ENCODE data around the gene MYO7B.
A peak's percentile ranks its signal among the peaks of the same experiment; 100 is the strongest.

MYO7B gene

DNA sequence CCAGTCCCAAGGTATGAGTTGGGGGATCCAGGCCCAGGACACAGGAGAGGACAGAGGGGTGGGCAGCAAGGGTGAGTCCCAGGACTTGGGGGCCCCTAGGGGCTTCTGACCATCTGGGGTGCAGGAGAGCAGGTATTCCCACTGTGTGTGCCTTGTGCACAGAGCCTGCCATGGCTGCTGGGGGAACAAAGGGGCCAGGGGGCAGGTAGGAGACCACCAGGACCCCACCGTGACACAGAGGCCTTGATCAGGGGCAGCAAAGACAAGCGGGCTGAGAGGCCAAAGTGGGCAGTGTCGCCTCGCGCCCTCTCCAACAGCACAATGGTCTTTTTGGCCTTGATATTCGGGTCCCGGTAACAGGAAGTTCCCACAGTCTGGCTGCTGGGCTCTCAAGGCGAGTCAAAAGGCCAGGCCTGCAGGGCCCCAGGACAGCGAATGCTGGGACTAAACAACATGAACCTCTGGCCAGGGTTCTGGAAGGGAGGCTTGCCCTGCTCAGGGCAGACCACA is 98.1 kb downstream of the MYO7B start:
- H3K9ac ChIP-seq (ENCODE audit: low read length): no peak overlapping the region
- peak overlapping the region; percentile 53 for H3K27ac ChIP-seq (ENCODE audit: low read depth, low read length)
- H3K27me3 ChIP-seq (ENCODE audit: control insufficient read depth, insufficient read depth, low read length): no peaks in the 10 kb centered on the region
- H3K4me3 ChIP-seq (ENCODE audit: low read length): no peak overlapping the region
- no peaks in the 10 kb centered on the region for H3K36me3 ChIP-seq (ENCODE audit: control insufficient read depth, insufficient read depth, low read length)
- peaks cover 10% of the 10 kb centered on the region for H3K4me1 ChIP-seq (ENCODE audit: control insufficient read depth, insufficient read depth, low read length)

DNA sequence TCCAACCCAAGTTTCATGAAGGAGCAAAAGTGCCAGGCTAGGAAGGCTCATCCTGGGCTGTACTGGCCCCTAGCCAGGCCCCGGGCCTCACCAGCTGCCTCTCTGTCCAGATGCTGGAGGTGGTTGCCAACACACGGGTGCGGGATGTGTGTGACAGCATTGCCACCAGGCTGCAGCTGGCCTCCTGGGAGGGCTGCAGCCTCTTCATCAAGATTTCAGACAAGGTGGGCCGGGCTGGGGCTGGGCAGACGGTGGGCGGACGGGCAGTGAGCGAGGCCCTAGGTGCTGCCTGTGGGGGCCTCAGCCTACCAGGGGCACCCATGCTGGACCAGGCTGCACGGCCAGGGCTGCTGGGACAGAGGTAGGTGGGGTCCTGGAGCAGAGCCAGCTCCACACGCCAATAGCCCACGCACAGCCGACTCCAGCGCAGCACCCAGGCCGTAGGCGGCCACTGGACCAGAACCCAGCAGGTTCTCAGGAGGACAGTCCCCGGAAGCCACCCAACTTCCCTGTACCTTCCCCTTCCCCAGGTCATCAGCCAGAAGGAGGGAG is 98.7 kb downstream of the MYO7B start:
- peaks cover 10% of the 10 kb centered on the region for H3K4me1 ChIP-seq (ENCODE audit: control insufficient read depth, insufficient read depth, low read length)
- no peaks in the 10 kb centered on the region for H3K36me3 ChIP-seq (ENCODE audit: control insufficient read depth, insufficient read depth, low read length)
- no peaks in the 10 kb centered on the region for H3K27me3 ChIP-seq (ENCODE audit: control insufficient read depth, insufficient read depth, low read length)
- H3K4me3 ChIP-seq (ENCODE audit: low read length): no peak overlapping the region
- peak overlapping the region; percentile 50 for H3K27ac ChIP-seq (ENCODE audit: low read depth, low read length)
- no peak overlapping the region for H3K9ac ChIP-seq (ENCODE audit: low read length)

DNA sequence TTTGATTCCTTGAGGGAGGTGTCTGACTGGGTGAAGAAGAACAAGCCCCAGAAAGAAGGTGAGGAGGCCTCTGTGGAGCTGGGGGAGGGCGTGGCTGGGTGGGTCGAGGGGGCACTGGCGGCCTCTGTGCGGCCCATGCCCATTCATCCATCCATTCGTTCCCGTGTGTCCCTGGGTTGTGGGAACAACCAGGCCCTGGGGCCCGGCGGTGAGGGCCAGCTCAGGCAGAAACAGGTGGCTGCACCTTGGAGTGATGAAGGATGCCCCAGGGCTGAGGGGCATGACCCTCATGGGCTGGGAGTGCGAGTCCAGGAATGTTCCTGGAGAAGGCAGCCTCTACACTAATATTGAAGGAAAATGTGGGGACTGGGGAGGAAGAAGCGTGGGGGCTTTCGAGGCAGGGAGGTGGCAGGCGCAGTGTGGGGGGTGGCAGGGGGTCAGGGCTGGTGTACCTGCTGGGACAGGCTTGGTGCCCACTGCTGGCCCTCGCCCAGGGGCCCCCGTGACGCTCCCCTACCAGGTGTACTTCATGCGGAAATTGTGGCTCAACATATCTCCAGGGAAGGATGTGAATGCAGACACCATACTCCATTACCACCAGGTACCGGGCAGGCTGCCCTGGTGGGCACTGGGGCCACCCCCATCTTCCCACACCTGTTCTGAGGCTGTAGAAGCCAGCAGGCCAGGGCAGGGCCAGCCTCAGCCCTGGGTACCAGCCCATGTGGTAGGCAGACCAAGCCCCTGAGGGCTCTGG is 99.3 kb downstream of the MYO7B start:
- Histone ChIP-seq H3K9ac (ENCODE audit: low read length) (no peak overlapping the region), H3K27ac (ENCODE audit: low read depth, low read length) (peak overlapping the region; percentile 50), H3K36me3 (ENCODE audit: control insufficient read depth, insufficient read depth, low read length) (no peaks in the 10 kb centered on the region), H3K4me1 (ENCODE audit: control insufficient read depth, insufficient read depth, low read length) (peaks cover 10% of the 10 kb centered on the region), H3K4me3 (ENCODE audit: low read length) (no peak overlapping the region), H3K27me3 (ENCODE audit: control insufficient read depth, insufficient read depth, low read length) (no peaks in the 10 kb centered on the region)

DNA sequence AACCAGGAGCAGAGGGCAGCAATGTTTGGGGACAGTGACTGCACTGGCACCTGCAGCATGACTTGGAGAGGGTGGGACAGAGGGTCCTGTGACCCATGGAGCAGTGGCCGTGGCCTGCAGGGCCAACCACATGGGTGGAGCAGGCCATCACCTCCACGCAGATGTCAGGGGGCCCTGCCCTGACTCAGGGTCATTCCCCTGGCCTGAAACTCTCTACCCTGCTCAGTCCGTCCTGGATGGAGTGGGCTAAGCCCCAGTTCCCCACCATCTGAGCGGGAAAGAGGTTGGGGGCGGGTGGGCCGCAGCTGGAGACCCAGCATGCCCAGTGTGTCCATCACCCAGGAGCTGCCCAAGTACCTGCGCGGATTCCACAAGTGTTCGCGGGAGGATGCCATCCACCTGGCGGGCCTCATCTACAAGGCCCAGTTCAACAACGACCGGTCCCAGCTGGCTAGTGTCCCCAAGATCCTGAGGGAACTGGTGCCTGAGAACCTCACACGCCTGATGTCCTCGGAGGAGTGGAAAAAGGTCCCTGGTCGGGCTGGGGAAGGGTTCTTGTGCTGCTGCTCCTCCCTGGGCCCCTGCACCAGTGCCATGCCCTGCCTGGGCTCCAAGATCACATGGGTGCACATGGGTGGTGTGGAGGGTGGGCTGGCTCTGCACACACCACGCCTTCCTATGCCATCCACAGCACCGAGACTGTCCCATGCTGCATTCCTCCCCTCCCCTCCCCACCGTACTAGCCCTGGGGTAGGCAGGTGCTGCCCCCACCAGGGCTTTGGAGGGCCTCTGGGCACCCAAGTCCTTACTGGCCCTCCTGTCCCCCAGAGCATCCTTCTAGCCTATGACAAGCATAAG is 100.1 kb downstream of the MYO7B start:
- Histone ChIP-seq H3K27ac (ENCODE audit: low read depth, low read length) (peak overlapping the region; percentile 50), H3K4me1 (ENCODE audit: control insufficient read depth, insufficient read depth, low read length) (peaks cover 10% of the 10 kb centered on the region)

DNA sequence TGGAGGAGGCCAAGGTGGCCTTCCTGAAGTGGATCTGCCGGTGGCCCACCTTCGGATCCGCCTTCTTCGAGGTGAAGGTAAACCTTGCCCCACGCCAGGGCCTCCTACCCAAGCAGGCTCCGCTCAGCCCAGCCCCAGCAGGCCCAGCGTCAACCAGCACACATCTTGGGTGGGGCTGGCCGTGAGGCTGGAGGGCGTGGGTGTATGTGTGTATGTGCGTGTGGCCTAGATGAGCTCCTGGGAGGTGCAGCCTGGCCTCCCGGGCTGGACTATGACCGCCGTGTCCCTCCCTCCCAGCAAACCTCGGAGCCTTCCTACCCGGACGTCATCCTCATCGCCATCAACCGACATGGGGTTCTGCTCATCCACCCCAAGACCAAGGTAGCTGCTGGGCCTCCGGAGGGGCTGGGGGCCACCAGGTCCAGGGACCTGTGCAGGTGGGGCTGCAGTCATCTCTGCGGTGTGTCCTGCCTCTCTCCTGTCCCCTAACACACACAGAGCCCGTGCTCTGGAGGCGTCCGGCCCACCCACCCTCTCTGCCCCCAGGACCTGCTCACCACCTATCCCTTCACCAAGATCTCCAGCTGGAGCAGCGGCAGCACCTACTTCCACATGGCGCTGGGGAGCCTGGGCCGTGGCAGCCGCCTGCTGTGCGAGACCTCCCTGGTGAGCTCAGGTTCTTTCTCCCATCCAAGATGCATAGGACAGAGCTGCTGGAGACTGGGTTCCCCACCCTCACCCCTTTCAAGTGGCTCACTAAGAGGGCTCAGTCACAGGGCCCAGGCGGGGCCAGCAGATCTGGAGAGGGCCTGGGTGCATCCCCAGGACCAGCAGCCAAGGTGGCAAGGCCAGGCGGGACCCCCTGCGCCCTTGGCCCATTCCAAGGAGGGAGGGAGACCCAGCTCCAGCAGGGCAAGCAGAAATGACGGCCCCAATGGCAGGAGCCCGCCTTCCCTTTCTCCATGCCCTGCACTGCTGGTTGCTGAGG is 101.1 kb downstream of the MYO7B start:
- Histone ChIP-seq H3K4me1 (ENCODE audit: control insufficient read depth, insufficient read depth, low read length) (peaks cover 7% of the 10 kb centered on the region), H3K9ac (ENCODE audit: low read length) (no peak overlapping the region), H3K36me3 (ENCODE audit: control insufficient read depth, insufficient read depth, low read length) (peaks cover 4% of the 10 kb centered on the region)

More for the DNA sequence above, 100.1 kb downstream of the MYO7B start:
- H3K27me3 ChIP-seq (ENCODE audit: control insufficient read depth, insufficient read depth, low read length): no peaks in the 10 kb centered on the region
- H3K9ac ChIP-seq (ENCODE audit: low read length): no peak overlapping the region
- no peak overlapping the region for H3K4me3 ChIP-seq (ENCODE audit: low read length)
- H3K36me3 ChIP-seq (ENCODE audit: control insufficient read depth, insufficient read depth, low read length): peaks cover 4% of the 10 kb centered on the region

DNA sequence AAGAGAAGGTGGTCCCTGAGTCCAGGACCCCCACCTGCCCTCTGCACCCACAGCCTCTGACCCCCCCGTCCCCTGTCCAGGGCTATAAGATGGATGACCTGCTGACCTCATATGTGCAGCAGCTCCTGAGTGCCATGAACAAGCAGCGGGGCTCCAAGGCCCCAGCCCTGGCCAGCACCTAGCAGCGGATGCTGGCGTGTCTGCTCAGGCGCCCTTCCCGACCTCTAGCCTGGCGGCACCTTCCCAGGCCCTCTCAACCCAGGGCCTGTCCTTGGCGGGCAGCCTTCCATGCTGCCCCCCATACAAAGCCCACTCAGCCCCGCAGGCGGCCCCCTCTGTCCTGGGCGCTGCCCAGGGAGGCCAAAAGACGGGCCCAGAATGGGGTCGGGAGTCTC is 101.8 kb downstream of the MYO7B start:
- Histone ChIP-seq H3K4me1 (ENCODE audit: control insufficient read depth, insufficient read depth, low read length) (peaks cover 7% of the 10 kb centered on the region), H3K9ac (ENCODE audit: low read length) (no peak overlapping the region), H3K27ac (ENCODE audit: low read depth, low read length) (peak overlapping the region; percentile 80), H3K4me3 (ENCODE audit: low read length) (no peak overlapping the region), H3K27me3 (ENCODE audit: control insufficient read depth, insufficient read depth, low read length) (no peaks in the 10 kb centered on the region), H3K36me3 (ENCODE audit: control insufficient read depth, insufficient read depth, low read length) (peaks cover 4% of the 10 kb centered on the region)

More for the DNA sequence above, 101.1 kb downstream of the MYO7B start:
- no peak overlapping the region for H3K4me3 ChIP-seq (ENCODE audit: low read length)
- no peaks in the 10 kb centered on the region for H3K27me3 ChIP-seq (ENCODE audit: control insufficient read depth, insufficient read depth, low read length)
- peak overlapping the region; percentile 34 for H3K27ac ChIP-seq (ENCODE audit: low read depth, low read length)

DNA sequence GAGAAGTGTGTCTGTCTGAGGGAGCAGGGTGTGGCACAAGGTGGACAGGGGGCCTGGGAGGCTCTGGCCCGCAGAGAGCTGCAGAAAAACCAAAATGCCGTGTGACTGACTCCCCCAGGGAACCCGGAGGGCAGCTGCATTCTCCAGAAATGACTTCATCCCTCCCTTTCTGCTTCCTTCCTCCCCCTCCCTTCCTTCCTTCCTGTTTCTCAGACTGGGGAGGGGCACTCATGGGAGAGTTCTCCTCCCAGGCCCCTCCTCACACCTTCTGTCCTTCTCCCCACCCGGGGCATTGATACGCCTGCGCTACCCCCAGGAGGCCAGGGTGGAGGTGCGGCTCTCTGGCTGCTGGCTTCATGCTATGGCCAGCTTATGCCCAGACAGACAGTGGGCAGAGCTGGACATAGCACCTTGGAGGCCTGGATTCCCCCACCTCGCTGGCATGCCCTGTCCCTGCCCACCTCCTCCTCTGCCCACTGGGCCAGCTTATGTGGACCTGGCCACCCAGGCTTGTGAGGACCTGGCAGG is 102.3 kb downstream of the MYO7B start:
- no peak overlapping the region for H3K4me3 ChIP-seq (ENCODE audit: low read length)
- H3K9ac ChIP-seq (ENCODE audit: low read length): no peak overlapping the region
- H3K27me3 ChIP-seq (ENCODE audit: control insufficient read depth, insufficient read depth, low read length): no peaks in the 10 kb centered on the region
- peaks cover 7% of the 10 kb centered on the region for H3K36me3 ChIP-seq (ENCODE audit: control insufficient read depth, insufficient read depth, low read length)
- peaks cover 7% of the 10 kb centered on the region for H3K4me1 ChIP-seq (ENCODE audit: control insufficient read depth, insufficient read depth, low read length)
- peak overlapping the region; percentile 80 for H3K27ac ChIP-seq (ENCODE audit: low read depth, low read length)

DNA sequence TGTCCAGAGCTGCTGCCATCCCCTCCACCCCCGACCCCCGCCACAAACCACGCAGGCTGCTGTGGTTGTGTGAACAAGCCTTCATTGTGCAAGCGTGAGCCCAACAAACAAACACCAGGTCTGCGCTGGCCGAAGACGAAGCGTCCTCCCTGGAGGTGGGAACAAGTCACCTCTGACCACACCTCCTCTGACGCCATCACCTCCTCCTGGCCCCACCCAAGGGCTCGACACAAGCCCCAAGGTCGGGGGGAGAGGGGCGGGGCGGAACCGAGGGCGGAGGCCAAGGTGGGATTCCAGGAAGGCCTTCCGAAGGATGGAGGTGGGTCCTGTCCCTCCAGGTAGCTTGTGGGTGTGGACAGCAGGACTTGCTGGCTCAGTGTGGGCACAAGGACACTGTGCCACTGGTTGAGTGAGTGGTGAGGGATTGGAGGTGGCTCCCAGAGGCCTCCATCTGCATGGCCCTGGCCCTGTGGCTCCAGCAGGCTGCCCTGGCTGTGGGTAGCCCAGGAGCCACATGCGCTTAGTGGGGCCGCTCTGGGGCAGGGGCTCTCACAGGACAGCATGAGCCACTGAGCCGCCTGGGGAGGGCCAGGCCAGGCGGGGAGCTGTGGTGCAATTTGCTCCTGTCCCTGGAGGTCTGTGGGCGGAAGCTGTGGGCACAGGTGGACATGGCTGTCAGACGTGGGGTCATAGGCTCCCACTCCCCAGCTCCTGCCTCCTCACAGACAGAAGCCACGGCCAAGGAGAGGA is 103.1 kb downstream of the MYO7B start:
- no peak overlapping the region for H3K9ac ChIP-seq (ENCODE audit: low read length)
- peaks cover 7% of the 10 kb centered on the region for H3K36me3 ChIP-seq (ENCODE audit: control insufficient read depth, insufficient read depth, low read length)
- H3K27me3 ChIP-seq (ENCODE audit: control insufficient read depth, insufficient read depth, low read length): no peaks in the 10 kb centered on the region
- H3K4me1 ChIP-seq (ENCODE audit: control insufficient read depth, insufficient read depth, low read length): peaks cover 7% of the 10 kb centered on the region
- peak overlapping the region; percentile 80 for H3K27ac ChIP-seq (ENCODE audit: low read depth, low read length)
- H3K4me3 ChIP-seq (ENCODE audit: low read length): no peak overlapping the region

DNA sequence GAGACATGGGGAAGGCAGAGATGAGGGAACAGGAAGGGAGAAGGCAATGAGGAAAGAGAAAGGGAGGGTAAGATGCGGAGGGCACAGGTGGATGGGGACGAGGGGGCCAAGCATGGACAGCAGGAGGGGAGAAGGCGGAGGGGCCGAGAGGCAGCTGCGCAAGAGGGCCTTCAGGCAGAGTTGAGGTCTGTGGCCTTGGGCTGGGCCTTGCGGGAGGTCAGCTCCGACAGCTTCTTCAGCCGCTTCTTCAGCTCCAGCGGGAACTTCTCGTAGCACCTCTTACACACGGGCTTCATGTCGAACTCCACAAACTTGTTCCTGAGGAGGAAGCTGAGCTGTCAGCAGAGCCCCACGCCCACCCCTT is 103.6 kb downstream of the MYO7B start:
- peaks cover 7% of the 10 kb centered on the region for H3K36me3 ChIP-seq (ENCODE audit: control insufficient read depth, insufficient read depth, low read length)
- no peak overlapping the region for H3K9ac ChIP-seq (ENCODE audit: low read length)
- H3K27me3 ChIP-seq (ENCODE audit: control insufficient read depth, insufficient read depth, low read length): no peaks in the 10 kb centered on the region
- H3K27ac ChIP-seq (ENCODE audit: low read depth, low read length): peak overlapping the region; percentile 80
- H3K4me3 ChIP-seq (ENCODE audit: low read length): no peak overlapping the region
- peaks cover 9% of the 10 kb centered on the region for H3K4me1 ChIP-seq (ENCODE audit: control insufficient read depth, insufficient read depth, low read length)

DNA sequence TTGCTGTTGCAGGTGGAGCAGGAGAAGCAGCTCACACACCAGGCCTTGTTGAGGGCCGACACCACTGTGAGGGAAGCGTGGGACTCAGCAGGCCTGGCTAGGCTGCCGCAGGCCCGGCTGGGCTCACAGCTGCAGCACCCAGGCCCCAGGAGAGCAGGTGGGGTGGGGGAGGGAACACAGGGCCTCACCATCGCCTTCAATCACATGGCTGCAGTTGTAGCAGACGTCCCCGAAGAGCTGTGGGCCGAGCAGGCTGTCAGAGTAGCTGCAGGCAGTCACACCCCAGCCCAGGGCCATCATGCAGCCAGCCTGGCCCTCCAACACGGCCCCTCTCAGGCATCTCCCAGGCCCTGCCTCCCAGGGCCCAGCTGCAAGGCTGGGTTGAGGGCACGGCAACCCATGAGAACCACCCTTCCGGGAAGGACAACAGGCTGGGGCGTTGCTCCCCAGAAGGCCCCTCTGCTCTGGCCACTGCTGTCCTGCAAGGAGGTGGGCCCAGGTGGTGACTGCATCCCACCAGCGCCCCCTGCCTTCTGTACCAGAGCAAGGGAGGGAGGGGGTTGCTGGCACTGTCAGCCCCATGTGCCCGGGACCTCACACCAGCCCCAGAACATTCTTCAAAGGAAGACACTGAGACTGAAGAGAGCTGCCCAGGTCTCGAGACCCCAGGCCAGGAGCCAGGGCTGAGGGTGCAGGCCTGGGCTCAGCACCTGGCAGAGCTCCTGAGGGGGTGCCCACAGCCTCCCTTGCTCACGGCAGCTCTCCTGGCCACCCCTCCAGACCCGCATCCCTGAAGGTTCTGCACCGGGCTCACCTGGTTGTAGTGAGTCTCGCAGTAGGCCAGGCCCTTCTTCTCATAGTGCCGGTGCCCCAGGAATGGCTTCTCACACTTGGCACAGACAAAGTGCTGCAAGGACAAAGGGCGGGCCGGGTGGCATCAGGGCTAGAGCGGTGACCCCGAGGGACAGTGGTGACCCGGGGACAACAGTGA is 104.9 kb downstream of the MYO7B start:
- Histone ChIP-seq H3K27ac (ENCODE audit: low read depth, low read length) (peak overlapping the region; percentile 64), H3K4me3 (ENCODE audit: low read length) (no peak overlapping the region), H3K27me3 (ENCODE audit: control insufficient read depth, insufficient read depth, low read length) (no peaks in the 10 kb centered on the region), H3K36me3 (ENCODE audit: control insufficient read depth, insufficient read depth, low read length) (peaks cover 7% of the 10 kb centered on the region), H3K9ac (ENCODE audit: low read length) (no peak overlapping the region), H3K4me1 (ENCODE audit: control insufficient read depth, insufficient read depth, low read length) (peaks cover 6% of the 10 kb centered on the region)
